ENCODE data around the gene TMEM80.
"Not testable (repeated sequence)": the region's sequence is repeated elsewhere in the genome, so short reads cannot be mapped to it uniquely, and the experiment has no call there.

Gene TMEM80

DNA sequence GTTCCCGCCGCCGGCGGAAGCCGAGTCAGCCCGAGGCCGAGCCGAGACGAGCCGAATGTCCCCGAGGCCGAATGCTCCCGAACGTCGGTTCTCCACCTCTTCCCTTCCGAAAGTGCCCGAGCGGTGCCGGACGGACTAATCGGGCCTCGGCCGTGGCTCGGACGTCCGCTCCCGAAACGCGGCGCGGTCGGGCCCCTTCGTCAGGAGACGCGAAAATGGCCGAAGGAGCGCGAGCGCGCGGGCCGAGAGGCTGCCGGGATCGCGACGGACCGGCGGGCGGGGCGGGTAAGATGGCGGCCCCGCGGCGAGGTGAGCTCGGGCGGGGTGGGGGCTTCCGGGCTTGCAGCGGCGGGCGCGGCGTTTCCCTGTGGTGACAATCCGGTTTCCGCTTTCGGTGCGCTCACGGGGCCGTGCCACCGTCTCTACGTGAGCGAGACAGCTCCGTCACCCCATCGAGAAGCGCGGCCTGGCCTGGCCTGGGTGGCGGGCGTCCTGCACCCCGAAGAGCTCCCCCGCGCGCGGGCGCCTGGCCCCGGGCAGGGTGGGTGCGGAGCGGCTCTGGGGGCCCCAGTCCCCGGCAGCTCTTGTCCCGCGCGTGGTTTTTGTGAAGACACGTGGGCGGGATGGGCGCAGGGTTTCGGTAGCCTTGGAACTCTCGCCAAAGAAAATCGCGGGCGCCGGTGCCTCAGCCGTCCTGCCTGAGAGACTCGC, at the start of gene TMEM80:
TSS of gene TMEM80 (plus strand) at position 279 of the 711 bp plus-strand sequence. CDS start at position 291, 12 bp downstream.
- DNase-seq: peak; percentile 98

DNA sequence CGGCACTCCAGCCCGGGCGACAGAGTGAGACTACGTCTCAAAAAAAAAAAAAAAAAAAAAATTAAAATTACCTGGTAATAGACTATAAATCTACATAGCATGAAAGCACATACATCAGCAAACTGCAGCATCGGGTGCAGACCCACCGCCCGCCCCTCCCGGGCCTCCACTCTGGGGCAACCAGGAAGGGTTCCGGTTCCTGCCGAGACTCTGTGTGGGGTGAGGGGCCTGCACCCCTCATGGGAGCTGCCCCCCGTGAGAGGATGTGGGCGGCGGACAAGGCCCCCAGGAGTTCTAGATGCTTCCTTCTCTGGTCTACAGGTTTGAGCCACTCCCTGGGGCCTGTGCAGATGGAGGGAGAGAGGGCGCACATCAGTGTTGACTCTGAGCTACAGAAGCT, 49.4 kb upstream of the TMEM80 start:
- DNase-seq: no peak

GRCh38 chr11:647672-648158, 47.9 kb upstream of the TMEM80 start:
- DNase-seq: not testable (repeated sequence)

DNA sequence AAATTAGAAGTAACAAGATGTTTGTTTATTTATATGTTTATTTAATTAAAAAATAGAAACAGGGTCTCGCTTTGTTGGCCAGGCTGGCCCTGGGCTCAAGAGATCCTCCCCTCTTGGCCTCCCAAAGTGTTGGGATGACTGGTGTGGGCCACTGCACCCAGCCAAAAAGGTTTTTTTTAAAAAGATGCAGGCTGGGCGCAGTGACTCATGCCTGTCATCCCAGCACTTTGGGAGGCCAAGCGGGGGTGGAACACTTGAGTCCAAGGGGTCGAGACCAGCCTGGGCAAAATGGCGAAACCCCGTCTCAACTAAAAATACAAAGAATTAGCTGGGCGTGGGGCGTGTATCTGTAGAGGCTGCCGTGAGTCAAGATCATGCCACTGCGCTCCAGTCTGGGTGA, 45.1 kb upstream of the TMEM80 start:
- no peak for DNase-seq

DNA sequence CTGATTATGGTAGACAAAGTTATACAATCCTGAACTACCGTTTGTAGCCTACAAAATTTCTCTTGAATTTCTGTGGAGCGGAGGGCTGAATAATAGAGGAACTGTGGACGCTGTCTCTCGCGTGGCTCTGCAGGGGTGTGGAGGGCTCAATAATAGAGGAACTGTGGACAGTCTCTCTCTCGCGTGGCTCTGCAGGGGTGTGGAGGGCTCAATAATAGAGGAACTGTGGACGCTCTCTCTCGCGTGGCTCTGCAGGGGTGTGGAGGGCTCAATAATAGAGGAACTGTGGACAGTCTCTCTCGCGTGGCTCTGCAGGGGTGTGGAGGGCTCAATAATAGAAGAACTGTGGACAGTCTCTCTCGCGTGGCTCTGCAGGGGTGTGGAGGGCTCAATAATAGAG, 42.5 kb upstream of the TMEM80 start:
- DNase-seq: not testable (repeated sequence)

DNA sequence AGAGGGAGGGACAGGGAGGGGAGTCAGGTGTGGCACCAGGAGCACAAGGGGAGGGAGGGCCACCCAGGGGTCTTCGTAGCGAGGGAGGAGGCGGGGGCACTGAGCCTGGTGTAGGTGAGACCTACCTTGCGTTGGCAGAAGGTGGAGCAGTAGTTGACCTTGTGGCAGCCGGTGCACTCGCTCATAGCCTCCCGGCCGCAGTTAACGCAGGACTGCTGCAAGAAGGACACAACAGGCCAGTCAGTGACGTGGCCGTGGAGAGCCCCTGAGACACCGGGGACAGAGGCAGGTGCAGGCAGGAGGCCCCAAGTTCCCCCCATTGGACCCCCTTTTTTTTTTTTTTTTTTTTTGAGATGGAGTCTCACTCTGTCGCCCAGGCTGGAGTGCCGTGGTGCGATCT, 41.8 kb upstream of the TMEM80 start:
- no peak for DNase-seq

DNA sequence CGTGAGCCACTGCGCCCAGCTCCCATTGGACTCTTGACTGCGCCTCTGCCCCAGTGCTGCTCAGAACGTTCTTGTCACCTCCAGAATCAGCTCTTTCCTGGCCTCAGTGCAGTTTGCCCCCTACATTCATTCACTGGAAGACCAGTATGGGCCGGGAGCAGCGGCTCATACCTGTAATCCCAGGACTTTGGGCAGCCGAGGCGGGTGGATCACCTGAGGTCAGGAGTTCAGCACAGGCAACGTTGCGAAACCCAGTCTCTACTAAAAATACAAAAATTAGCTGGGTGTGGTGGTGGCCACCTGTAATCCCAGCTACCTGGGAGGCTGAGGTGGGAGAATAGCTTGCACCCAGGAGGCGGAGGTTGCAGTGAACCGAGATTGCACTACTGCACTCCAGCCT, 41.2 kb upstream of the TMEM80 start:
- DNase-seq: not testable (repeated sequence)

- no peak for DNase-seq
Measured at GRCh38 chr11:655036-655726, 40.4 kb upstream of the TMEM80 start.

- DNase-seq: no peak
Measured at GRCh38 chr11:656426-656825, 39.2 kb upstream of the TMEM80 start.

GRCh38 chr11:656866-657265, 38.8 kb upstream of the TMEM80 start:
- DNase-seq: no peak

DNA sequence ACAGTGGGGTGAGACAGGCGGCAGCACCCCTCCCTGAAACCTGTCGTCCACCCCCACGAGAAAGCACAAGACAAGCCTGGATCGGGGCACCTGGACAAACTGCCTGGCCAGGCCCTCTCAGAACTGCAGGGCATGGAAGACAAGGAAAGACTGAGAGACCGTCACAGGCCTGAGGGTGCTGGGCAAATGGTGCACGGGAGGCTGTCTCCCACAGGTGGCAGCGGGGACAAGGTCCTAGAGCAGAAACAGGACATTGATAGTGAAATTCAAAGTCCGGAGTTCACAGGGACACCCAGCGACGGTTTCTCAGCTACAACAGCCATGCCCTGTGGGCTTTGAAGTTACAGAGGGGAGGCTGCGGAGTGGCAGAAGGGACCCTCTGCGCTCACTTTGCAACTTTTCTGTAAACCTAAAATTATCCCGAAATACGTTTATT, 37.9 kb upstream of the TMEM80 start:
- no peak for DNase-seq

GRCh38 chr11:659532-660085, 36.0 kb upstream of the TMEM80 start:
- no peak for DNase-seq

- no peak for DNase-seq
Measured at GRCh38 chr11:660281-660680, 35.3 kb upstream of the TMEM80 start.

GRCh38 chr11:660681-661444, 34.8 kb upstream of the TMEM80 start:
- DNase-seq: no peak

- peak; percentile 57 for DNase-seq
Measured at GRCh38 chr11:662689-663274, 32.8 kb upstream of the TMEM80 start.

GRCh38 chr11:665062-665703, 30.4 kb upstream of the TMEM80 start:
- DNase-seq: no peak

DNA sequence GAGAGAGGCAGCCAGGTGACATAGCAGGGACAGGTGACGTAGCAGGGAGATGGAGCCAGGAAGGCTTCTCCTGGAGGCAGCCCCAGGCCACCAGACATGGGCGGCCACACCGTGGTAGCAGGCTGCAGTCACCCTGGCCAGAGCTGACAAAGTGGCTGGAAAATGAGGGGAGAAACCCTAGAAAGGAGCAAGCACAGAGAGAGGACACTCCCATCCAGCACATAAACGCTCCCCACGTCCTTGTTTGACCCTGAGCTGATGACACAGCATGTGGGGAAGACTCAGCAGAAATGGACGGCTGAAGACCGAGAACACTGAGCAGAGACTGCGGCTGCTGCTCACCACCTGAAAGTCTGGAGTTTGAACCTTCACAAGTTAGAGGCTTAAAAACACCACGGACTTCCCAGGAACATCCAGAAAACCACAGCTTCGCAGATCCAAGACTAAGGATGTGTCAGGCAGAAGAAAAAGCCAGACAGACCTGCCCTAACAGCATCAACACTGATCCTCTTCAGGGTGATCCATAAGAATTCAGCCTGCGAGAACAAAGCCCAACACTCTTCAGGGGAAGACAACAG, 29.8 kb upstream of the TMEM80 start:
- no peak for DNase-seq

GRCh38 chr11:673866-674265, 21.8 kb upstream of the TMEM80 start:
- no peak for DNase-seq

GRCh38 chr11:674406-674805, 21.2 kb upstream of the TMEM80 start:
- no peak for DNase-seq

DNA sequence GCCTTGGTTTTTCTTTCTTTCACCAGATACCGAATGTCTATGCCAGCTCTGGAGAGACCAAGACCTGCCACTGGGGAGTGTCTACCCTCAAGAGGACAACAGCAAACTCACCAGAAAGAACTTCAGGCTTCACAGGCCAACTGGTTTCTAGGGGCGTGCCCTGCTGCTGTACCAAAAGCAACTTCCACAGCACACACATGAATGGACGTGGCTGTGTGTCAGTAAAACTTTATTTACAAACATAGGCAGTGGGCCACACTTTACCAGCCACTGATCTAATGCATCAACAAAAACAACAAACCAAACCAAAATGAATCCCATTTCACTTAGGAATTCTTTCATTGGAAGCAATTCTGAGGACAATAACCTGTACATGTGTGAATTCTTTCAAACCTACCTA, 17.3 kb upstream of the TMEM80 start:
- DNase-seq: no peak

- DNase-seq: no peak
Measured at GRCh38 chr11:679271-680207, 16.1 kb upstream of the TMEM80 start.

All from CD4-positive, alpha-beta T cell treated with Interleukin-6 for 4 hours (primary cell).